HG03432 (cell line): Measurements from ENCODE around the gene TUFM.
"Not testable (repeated sequence)": the region's sequence is repeated elsewhere in the genome, so short reads cannot be mapped to it uniquely, and the experiment has no call there.

Experiments
- ATAC-seq: cut with Tn5 transposase; IDR thresholded peaks from one replicate; pipeline ENCODE4 v1.9.1; 2021; ENCODE audit warnings: mild to moderate bottlenecking, moderate library complexity; ENCODE audit not compliant: unreplicated experiment

The TUFM gene

DNA sequence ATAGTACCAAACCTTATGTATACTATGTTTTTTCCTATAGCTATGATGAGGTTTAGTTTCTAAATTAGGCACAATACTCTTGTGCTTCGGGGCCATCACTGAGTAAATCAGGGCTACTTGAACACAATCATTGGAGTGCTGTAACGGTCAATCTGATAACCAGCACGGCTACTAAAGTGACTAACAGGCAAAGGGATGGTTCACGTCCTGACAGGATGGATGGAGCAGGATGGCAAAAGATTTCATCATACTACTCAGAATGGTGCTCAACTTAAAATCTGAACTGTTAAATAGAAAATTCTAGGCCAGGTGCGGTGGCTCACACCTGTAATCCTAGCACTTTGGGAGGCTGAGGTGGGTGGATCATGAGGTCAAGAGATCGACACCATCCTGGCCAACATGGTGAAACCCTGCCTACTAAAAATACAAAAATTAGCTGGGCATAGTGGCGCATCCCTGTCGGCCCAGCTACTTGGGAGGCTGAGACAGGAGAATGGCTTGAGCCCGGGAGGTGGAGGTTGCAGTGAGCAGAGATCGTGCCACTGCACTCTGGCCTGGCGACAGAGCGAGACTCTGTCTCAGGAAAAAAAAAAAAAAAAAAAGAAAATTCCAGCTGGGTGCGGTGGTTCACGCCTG lies 7.0 kb downstream of the TUFM start:
- ATAC-seq, result no peak

DNA sequence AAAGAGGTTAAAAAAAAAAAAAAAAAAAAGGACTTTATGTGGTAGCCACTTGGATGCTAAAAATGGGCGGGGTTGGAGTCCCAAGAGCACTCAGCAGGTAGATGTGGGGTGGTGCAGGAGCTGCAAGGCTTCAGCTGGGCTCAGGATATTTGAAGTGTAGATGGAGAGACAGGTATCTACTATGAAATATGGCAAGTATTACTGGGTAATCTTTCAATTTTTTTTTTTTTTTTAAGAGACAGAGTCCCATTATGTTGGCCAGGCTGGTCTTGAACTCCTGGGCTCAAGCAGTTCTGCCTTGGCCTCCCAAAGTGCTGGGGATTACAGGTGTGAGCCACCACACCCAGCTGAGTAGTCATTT lies 7.6 kb downstream of the TUFM start:
- no peak for ATAC-seq

DNA sequence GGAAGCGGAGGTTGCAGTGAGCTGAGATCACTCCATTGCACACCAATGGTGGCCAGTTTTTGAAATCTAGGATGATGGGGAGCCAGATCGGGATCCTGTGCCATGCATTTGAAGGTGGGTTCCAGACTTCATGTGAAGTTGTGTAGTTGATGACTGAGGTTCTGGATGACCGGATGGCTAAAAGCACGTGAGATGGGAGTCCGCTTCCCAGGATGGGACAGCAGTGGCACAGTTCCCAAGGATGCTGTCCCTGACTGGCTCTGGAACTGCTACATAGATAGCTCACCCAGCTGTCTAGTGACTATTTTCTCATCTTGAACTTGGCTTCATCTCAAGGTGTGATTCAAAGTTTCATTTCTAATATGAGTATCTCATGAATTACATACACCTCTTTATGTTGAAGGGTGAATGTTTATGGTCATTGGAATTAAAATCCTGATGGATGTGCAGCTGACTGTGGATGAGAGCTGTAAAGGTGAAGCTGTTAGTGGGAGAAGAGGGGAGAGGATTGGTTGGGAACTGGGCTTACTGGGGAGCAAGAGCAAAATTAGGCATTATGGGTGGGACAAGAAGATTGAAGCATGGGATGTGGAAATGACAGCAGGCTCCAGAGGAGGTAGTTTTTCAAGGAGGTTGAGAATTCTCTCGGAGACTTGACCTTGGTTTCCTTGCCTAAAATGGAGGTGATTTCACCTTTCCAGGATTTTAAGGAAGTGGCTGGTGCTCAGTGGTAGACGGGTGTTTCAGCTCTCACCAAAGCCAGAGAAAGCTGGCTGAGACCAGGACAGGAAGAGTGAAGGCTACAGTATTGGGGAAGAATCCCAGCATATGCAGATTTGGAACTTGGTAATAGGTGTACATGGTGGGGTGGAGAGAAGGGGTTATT lies 8.2 kb downstream of the TUFM start:
- ATAC-seq, result no peak

DNA sequence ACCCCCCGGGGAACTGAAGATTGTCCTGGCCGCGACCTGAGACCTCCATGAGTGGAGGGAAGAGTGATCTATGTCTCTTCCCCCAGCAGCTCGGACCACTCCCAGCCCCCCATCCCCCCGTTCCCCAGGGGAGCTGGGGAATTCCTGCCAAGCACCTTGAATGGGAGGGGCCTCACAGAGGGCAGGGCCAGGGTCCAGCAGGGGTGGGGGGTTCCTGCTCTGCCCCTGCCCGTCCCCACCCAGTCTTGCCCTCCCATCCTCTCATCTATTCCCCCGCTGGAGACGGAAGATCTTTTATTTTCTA lies 9.4 kb downstream of the TUFM start:
- ATAC-seq, result no peak

DNA sequence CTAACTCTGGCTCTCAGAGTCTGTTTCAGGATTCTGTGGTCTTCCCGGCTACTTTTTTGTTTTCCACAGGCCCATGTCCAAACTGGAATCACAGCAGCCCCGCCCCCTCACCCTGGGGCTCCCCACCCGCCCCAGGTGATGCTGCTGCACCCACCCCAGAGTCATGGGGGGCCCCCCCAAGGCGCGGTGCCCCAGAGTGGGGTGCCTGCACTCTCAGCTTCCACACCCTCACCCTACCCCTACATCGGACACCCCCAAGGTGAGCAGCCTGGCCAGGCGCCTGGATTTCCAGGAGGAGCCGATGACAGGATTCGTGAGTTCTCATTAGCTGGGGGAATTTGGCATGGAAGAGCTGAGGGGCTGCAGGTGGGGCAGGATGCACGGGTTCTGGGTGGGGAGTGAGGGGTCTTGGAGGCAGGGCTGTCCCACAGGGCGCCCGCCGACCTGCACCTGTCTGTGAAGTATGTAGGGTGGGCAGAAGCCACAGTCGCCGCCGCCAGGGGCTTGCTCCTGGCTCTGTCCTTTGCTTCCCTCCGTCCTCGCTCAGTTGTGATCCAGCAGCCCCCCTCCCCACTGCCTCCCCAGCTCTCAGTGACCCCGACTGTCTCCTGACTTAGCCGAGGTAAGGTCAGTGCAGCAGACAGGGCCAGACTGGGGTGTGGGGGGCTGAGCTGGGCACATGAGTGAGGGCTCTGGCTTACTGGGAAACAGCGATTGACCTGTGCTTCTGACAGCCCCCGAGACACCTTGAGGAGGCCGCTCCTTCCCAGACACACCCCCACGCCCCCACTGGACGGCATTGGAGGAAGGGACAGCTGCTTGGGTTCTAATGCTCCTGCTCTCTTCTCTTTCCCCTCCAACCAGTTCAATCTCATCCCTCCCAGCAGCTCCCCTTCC lies 10.0 kb downstream of the TUFM start:
- no peak for ATAC-seq

DNA sequence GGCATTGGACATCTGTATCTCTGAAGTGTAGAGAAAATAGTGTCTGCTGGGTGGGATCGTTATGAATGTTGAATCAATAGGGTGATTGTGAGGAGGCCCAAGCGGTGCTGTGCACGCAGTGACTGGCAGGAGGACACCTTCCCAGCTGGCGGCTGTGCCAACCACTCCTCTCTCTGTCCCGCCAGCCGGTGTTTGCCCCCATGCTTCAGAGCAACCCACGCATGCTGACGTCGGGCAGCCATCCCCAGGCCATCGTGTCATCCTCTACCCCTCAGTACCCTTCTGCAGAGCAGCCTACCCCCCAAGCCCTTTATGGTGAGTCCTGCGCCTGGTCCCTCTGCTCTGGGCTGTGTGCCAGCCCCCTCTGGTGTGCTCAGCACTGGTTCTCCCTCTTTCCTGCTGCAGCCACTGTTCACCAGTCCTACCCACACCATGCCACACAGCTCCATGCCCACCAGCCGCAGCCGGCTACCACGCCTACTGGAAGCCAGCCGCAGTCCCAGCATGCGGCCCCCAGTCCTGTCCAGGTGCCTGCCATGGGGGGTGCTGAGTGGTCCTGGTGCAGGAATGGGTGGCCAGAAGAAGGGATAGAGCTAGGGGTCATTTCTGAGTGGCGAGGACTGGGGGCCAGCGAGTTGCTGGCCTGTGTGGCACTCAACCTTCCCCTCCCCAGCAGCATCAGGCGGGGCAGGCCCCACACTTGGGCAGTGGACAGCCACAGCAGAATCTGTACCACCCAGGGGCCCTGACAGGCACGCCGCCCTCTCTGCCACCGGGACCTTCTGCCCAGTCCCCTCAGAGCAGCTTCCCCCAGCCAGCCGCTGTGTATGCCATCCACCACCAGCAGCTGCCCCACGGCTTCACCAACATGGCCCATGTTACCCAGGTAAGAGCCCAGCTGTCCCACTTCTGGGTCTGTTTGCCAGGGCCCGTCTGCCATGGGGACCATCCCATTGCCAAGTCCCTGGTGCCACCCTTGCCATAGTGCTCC lies 11.0 kb downstream of the TUFM start:
- ATAC-seq, result no peak

DNA sequence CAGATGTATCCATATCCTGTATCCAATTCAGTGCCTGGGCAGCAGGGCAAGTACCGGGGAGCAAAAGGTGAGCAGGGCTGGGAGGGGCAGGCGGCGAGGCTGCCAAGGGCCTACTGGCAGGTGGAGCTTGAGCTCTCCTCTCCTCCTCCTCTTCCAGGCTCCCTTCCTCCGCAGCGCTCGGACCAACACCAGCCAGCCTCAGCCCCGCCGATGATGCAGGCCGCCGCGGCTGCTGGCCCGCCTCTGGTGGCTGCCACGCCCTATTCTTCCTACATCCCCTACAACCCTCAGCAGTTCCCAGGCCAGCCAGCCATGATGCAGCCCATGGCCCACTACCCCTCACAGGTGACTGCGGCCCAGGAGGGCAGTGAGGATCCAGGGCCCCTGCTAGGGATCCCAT lies 11.8 kb downstream of the TUFM start:
- no peak for ATAC-seq

DNA sequence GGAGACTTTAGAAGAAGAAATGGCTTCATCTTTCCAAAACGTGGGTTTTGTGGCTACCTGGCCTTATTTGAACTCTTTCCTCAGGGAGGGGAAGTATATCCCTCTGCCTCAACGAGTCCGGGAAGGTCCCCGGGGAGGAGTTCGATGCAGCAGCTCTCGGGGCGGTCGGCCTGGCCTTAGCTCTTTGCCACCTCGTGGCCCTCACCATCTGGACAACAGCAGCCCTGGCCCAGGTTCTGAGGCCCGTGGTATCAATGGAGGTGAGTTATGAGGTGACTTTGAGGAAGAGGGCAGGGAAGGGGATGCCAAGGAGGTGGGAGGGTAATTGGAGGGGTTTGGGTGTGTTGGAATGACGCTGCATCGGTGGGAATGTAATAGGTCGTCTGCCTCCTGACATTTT lies 15.6 kb downstream of the TUFM start:
- ATAC-seq, result no peak

DNA sequence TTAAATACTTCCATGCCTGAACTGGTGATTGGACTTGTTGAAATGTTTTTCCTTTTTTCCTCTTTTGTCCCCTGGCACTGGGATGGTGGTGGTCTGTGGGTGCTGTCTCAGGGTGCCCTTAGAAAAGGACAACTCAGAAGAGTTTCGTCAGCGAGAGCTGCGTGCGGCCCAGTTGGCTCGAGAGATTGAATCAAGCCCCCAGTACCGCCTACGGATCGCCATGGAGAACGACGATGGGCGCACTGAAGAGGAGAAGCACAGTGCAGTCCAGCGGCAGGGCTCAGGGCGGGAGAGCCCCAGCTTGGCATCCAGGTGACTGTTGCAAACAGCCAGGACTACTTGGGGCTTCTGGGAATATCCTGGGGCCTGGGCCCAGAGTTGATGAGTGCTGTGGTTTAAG lies 16.4 kb downstream of the TUFM start:
- no peak for ATAC-seq

DNA sequence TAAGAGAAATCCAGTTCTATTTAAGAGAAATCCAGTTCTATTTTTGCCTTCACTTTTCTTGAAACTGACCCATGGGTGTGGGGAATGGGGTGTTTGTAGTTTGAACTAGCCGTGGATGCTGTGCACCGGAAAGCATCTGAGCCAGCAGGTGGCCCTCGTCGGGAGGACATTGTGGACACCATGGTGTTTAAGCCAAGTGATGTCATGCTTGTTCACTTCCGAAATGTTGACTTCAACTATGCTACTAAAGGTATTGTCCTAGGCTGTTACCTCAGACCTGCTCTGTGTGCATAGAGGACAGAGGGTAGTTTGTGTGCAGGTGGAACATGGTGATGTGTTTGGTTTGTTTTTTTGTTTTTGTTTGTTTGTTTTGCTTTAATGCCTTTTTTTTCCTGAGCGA lies 20.0 kb downstream of the TUFM start:
- no peak for ATAC-seq

DNA sequence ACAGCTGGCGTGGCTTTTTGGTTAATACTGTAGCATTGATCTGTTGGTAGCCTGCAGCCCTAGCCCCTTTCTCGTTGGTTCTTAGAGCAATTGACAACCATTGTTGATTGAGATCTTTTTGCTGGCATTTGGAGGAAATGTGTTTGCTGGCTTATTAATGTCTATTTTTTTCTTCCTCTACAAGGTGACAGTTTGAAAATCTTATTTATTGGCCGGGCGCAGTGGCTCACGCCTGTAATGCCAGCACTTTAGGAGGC lies 21.5 kb downstream of the TUFM start:
- no peak for ATAC-seq

DNA sequence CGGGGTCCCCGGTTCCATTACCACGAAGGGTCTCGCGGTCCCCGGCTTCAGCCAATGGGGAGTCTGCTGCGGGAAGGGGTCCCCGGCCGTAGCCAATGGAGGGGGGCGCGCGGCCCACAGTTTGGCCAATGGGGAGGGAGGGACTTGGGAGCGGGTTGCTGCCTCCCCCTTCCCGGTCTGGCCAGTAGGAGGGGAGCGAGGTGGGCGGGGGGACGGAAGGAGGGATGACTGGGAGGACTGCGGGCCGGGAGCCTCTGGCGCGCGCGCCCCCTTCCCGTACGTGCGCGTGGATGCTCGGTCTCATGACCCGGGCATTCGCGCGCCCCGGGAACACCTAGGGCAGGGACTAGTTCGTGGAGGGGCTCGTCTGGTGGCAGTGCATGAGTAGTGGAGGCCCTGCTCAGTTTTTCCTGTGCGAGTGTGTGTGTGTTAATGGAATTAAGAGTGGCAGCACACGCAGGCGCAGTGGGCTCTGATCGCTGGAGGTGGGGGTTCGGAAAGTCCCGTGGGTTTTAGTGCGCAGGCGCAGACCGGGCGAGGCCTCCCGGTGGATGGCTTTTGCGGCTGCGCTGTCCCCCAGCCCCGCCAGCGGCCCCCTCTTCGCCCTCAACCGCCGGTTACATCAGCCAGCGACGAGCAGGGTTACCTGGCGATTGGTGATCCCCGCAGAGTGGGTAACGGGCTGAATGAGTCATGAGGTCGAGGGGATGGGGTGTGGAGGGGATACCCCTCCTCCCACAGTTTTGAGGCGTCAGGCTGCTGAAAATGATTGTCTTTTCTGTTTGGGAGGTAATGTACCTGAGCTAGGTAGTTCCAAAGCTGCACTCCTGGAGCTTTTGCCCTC lies 22.1 kb downstream of the TUFM start:
- ATAC-seq, result peak; percentile 63

DNA sequence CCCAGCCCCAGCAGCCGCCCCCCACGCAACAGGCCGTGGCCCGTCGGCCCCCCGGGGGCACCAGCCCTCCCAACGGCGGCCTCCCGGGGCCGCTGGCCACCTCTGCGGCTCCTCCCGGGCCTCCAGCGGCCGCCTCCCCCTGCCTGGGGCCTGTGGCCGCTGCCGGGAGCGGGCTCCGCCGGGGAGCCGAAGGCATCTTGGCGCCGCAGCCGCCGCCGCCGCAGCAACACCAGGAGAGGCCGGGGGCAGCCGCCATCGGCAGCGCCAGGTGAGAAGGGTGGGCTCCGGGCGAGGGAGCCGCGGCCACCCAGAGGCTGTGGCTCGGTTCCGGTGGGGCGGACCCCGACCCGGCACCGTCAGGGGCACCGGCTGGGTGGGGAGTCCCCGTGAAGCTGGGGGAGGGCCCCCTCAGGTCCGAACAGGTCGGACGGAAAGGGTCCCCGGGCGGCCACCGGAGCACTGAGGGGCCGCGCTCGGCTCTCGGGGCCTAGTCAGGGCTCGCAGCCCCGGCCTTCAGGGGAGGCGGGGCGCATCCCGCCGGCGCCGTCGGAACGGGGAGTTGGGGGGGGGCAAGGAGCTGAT lies 22.8 kb downstream of the TUFM start:
- peak; percentile 30 for ATAC-seq

DNA sequence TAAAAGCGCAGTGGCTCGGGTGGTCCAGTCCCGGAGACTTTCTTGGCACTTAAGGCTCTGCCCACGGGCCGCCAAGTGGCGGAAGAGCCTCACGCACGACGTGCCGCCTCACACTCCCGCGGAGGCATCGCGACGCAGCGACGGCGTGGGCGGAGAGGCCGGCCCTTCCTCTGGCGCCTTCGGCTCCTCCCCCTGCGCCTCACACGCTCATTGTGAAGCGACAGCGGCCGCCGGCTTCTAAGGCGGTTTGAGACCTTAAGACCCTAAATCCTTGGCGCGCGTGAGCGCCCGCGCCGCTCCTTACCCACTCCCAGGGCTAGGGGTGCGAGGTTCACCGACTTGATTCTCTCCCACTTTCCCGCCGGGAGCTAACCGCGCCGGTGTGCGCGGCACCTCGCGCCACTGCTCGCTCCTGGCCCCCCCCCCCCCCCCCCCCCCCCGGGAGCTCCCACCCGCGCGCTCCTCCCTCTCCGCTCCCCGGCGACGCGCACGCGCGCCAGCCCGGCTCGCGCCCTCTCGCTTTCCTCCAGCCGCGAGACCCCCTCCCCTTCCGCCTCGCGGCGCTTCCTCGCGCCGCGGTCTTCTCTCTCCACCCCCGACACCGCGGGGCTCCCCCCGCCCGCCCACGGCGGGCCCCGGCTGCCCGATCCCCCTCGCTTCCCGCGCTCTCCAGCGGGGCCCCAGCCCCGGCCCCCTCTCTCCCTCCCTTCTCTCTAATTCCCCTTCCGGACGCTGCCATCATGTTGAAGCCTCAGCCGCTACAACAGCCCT lies 23.4 kb downstream of the TUFM start, which contains the start of gene ATXN2L:
Gene ATXN2L, plus strand, starts transcription at position 480 of the 771 bp plus-strand sequence. Its CDS starts 261 bp downstream, at position 741.
- ATAC-seq, result peak; percentile 57

DNA sequence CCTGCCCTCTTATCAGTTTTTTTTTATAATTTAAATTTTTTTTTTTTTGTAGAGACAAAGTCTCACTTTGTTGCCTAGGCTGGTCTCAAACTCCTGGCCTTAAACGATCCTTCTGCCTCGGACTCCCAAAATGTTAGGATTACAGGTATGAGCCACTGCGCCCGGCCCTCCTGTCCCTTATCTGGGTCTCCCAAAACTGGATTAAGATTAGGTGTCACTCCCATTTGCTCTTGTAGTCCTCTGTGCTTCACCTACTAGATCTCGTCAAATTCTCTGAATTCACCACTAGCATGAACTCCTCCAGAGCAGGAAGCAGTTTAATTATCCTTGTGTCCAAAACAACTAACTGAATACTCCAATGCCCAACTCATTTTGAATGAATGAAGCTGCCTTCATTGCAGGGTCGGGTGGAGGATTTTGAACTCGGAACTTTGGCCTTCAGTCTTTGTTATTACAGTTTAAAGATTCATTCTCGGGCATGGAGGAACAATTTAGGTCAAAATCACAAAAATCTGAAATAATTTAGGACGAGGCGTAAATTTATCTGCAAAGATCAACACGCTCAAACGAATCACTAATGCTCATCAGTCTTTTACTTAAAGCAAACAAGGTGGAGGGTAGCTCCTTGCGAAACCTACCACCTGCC lies 24.2 kb downstream of the TUFM start:
- ATAC-seq, result no peak

DNA sequence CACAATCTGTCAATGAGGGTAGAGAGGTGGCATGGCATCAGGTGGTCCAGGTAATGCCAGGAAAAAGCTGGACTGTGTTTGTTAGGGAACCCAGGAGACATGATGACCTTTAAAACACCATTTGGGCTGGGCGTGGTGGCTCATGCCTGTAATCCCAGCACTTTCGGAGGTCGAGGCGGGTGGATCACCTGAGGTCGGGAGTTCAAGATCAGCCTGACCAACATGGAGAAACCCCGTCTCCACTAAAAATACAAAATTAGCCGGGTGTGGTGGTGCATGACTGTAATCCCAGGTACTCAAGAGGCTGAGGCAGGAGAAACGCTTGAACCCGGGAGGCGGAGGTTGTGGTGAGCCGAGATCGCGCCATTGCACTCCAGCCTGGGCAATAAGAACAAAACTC lies 25.6 kb downstream of the TUFM start:
- ATAC-seq, result not testable (repeated sequence)

DNA sequence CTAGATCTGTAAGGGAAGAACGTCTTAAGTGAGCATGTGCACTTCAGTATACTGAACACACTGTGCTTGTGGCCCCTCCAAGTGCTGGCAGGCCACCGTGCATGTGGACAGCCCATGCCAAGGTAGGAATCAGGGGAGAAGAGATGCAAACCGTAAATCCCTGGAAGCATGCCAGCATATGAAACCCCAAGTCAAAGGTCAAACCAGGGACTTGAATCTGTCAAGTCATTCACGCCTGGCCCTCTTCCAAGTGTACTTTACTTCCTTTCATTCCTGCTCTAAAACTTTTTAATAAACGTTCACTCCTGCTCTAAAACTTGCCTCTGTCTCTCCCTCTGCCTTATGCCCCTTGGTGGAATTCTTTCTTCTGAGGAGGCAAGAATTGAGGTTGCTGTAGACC lies 26.1 kb downstream of the TUFM start:
- ATAC-seq, result no peak

DNA sequence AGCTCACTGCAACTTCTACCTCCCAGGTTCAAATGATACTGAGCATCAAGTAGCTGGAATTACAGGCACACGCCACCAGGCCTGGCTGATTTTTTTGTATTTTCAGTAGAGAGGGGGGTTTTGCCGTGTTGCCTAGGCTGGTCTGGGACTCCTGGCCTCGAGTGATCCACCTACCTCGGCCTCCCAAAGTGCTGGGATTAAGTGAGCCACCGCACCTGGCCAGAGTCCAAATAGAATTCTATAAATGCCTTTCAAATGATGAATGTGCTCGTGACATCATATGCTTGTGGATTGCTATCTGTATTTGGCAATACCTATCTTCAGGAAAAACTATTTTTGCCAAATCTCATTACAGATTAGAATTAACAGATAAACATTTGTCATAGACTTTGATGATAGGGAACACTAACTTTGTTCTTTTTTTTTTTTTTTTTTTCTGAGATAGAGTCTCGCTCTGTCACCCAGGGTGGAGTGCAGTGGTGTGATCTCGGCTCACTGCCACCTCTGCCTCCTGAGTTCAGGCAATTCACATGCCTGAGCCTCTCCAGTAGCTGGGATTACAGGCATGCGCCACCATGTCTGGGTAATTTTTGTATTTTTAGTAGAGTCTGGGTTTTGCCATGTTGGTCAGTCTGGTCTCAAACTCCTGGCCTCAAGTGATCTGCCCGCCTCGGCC lies 38.6 kb downstream of the TUFM start:
- ATAC-seq, result not testable (repeated sequence)
